Loucy (cell line): Measurements from ENCODE around the gene MRPL28.

ENCODE experiments used
- CTCF ChIP-seq: fragments of 200-600 bp; sonication (generic); conservative IDR thresholded peaks from 2 replicates; pipeline ENCODE4 v1.5.1; 2014; ENCODE audit warnings: mild to moderate bottlenecking, antibody characterized with exemption, low read length
- EZH2phosphoT487 ChIP-seq: fragments of 200-600 bp; IDR thresholded peaks from 2 replicates; pipeline ENCODE4 v1.6.1; 2018; ENCODE audit warnings: antibody characterized with exemption, mild to moderate bottlenecking, moderate library complexity, borderline replicate concordance

- TF ChIP-seq CTCF, result no peak
- TF ChIP-seq EZH2phosphoT487, result no peak
Observed at GRCh38 chr16:364595-365491, 5.5 kb downstream of the MRPL28 start.
